K562 (cell line): ENCODE measurements around the gene SPINK2. TPM values are rescaled to one million over a fixed set of nuclear protein-coding genes. Genes with fewer than 3 reads are reported as not detected.

Source experiments
- DACH1 ChIP-seq: fragments of 450-650 bp; IDR thresholded peaks from 2 replicates; pipeline ENCODE4 v1.6.1; 2018; ENCODE audit not compliant: partially characterized antibody
- ETV5 ChIP-seq: sonication (generic); formaldehyde crosslinking; IDR thresholded peaks from 2 replicates; pipeline ENCODE4 v1.4.0; 2020; ENCODE audit warnings: low read depth, mild to moderate bottlenecking, missing genetic modification reagents
- GTF2F1 ChIP-seq: IDR thresholded peaks from 2 replicates; pipeline ENCODE4 v1.6.1; 2011; ENCODE audit warnings: low read depth, low read length, improper control_type of control experiment
- KAT7 ChIP-seq: sonication (generic); formaldehyde crosslinking; IDR thresholded peaks from 2 replicates; pipeline ENCODE4 v1.8.0; 2022; ENCODE audit warnings: missing genetic modification reagents, mild to moderate bottlenecking, borderline replicate concordance
- KAT8 ChIP-seq: fragments of 450-650 bp; IDR thresholded peaks from 2 replicates; pipeline ENCODE4 v1.6.1; 2016; ENCODE audit warnings: low read depth, mild to moderate bottlenecking
- KLF13 ChIP-seq: fragments of 450-650 bp; IDR thresholded peaks from 2 replicates; pipeline ENCODE4 v1.6.1; 2016; ENCODE audit warnings: missing genetic modification characterization, low read depth, mild to moderate bottlenecking, missing compliant biosample characterization, moderate library complexity, borderline replicate concordance
- LEF1 ChIP-seq: fragments of 450-650 bp; IDR thresholded peaks from 2 replicates; pipeline ENCODE4 v1.6.1; 2016; ENCODE audit warnings: mild to moderate bottlenecking
- MAZ ChIP-seq, 2 experiments: fragments of 450-650 bp in 1 of 2; sonication (generic) in 1 of 2; formaldehyde crosslinking; IDR thresholded peaks in 1 of 2; conservative IDR thresholded peaks in 1 of 2; 2 replicates each; pipeline versions ENCODE4 v1.4.0 to v1.5.0; 2020; ENCODE audit warnings: mild to moderate bottlenecking in 1 of 2, missing genetic modification reagents in 1 of 2
- MED1 ChIP-seq: sonication (generic); formaldehyde crosslinking; IDR thresholded peaks from 2 replicates; pipeline ENCODE4 v1.8.1; 2023; ENCODE audit warnings: missing genetic modification reagents, borderline replicate concordance
- NFE2 ChIP-seq: IDR thresholded peaks from 2 replicates; pipeline ENCODE4 v1.6.1; 2014; ENCODE audit warnings: antibody characterized with exemption, low read depth
- OTX1 ChIP-seq: fragments of 450-650 bp; formaldehyde crosslinking; IDR thresholded peaks from 2 replicates; pipeline ENCODE4 v1.4.0; 2022; ENCODE audit warnings: mild to moderate bottlenecking
- PHTF2 ChIP-seq: fragments of 250-450 bp; sonication (Bioruptor Pico); IDR thresholded peaks from 2 replicates; pipeline ENCODE4 v1.5.0; 2021; ENCODE audit warnings: mild to moderate bottlenecking
- SP1 ChIP-seq: sonication (generic); formaldehyde crosslinking; IDR thresholded peaks from 2 replicates; pipeline ENCODE4 v1.8.1; 2022; ENCODE audit warnings: mild to moderate bottlenecking, missing genetic modification reagents
- SP2 ChIP-seq: IDR thresholded peaks from 2 replicates; pipeline ENCODE4 v1.6.1; 2011; ENCODE audit warnings: mild to moderate bottlenecking, low read depth, low read length, moderate library complexity; ENCODE audit not compliant: poor library complexity, severe bottlenecking; ENCODE audit errors: extremely low read depth
- ZNF717 ChIP-seq: fragments of 250-450 bp; sonication (Bioruptor Pico); IDR thresholded peaks from 2 replicates; pipeline ENCODE4 v1.5.0; 2021
- ZNF76 ChIP-seq: fragments of 250-450 bp; sonication (Bioruptor Pico); IDR thresholded peaks from 2 replicates; pipeline ENCODE4 v1.4.0; 2020; ENCODE audit warnings: mild to moderate bottlenecking, moderate library complexity, borderline replicate concordance
- polyA plus RNA-seq, 8 experiments: library from polyadenylated mRNA; depleted of rRNA in 4 of 8; stranded (reverse) in 5 of 8; unstranded in 3 of 8; fragments of >200 nt; fragmentation: Nextera tagmentation in 2 of 8; fragmentation: Illumina TruSeq in 1 of 8; extraction: Ambion mirVana in 2 of 8; extraction: Trizol in 1 of 8; gene quantifications; 2 replicates each; pipeline versions ENCODE4 v1.2.1 to v1.2.3, GENCODE V29; 2011 to 2014; ENCODE audit warnings: inconsistent platforms in 1 of 8, missing spikeins in 1 of 8
- total RNA-seq, 7 experiments: library from RNA; depleted of rRNA in 6 of 7; stranded (reverse); fragments of >200 nt in 6 of 7; fragmentation: Illumina TruSeq in 2 of 7; extraction: Trizol in 2 of 7; gene quantifications; 2 replicates each; pipeline versions ENCODE4 v1.2.1 to v1.2.3, GENCODE V29; 2011 to 2021; ENCODE audit warnings: low replicate concordance in 1 of 7
- TF ChIP-seq, protein P1 (sequence below), 2 experiments: IDR thresholded peaks; 2 replicates each; pipeline ENCODE4 v1.6.1; 2011; ENCODE audit warnings: borderline replicate concordance in 1 of 2, control low read depth in 1 of 2, low read depth in 1 of 2, low read length in 1 of 2, mild to moderate bottlenecking in 1 of 2, mixed read lengths in 1 of 2, moderate library complexity in 1 of 2; ENCODE audit not compliant: insufficient read depth in 1 of 2, insufficient read length in 1 of 2, poor library complexity in 1 of 2, severe bottlenecking in 1 of 2; ENCODE audit errors: extremely low read depth in 1 of 2
- TF ChIP-seq, protein P2 (sequence below): fragments of 450-650 bp; formaldehyde crosslinking; IDR thresholded peaks from 2 replicates; pipeline ENCODE4 v1.4.0; 2022; ENCODE audit warnings: missing genetic modification characterization
- TF ChIP-seq, protein P3 (sequence below): fragments of 250-450 bp; sonication (Bioruptor Pico); IDR thresholded peaks from 2 replicates; pipeline ENCODE4 v1.5.1; 2021; ENCODE audit warnings: mild to moderate bottlenecking
- TF ChIP-seq, protein P4 (sequence below), 3 experiments: IDR thresholded peaks in 2 of 3; conservative IDR thresholded peaks in 1 of 3; 2 replicates each; pipeline ENCODE4 v1.5.1; 2011 to 2012; ENCODE audit warnings: low read length in 3 of 3, mild to moderate bottlenecking in 3 of 3, control low read depth in 2 of 3, improper control_type of control experiment in 1 of 3, inconsistent platforms in 1 of 3, low read depth in 1 of 3, mixed read lengths in 1 of 3, moderate library complexity in 1 of 3; ENCODE audit not compliant: insufficient read depth in 2 of 3

Gene SPINK2
- total and polyA plus RNA-seq, 9 of the 15 experiments (the other 6 are each of a cell fraction or from before 2014, with no cell fraction given), result not detected

DNA sequence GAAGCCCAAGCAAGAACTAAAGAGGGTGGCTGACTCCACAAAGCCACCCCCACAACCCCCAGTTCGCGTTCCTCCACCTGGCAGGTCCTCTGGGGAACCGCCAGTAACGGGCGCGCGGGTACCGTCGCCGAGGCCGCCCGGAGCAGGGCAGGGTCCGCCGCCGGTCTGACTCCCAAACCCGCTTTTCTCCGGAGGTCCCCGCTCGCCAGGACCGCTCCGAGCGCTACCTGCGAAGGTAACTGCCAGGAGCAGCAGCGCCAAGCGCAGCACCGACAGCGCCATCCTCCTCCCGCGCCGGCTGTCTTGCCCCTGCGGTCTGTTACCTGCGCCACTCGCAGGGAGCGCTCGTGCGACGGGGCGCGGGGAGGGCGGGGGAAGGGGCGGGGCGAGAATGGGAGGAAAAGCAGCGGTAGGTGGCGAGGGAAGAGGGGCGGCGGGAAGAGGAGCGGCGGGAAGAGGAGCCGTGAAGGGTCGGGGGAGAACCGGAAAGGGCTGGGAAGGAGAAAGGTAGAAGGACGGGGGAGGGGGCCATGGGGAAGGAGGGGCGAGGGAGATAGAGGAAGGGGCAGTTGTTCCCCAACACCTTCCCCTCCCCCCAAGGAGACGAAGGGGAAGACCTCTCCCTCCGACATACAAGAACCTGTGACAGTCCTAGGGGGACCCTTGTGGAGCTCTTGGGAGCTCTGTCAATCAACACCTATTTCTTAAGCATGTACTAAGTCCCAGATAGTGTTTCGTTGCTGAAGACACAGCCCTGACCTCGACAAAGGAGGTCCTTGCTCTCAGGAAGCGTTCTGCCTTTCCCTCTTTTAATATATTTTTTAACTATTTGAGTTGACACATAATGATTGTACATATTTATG lies at the start of gene SPINK2 (continued):
- TF ChIP-seq KAT8 (no peak), ZNF717 (CRISPR knock-in tag) (no peak), MED1 (CRISPR knock-in tag) (no peak), NFE2 (no peak), KLF13 (no peak), DACH1 (no peak), ETV5 (CRISPR knock-in tag) (no peak), ZNF76 (CRISPR knock-in tag) (no peak), GTF2F1 (no peak), OTX1 (CRISPR knock-in tag) (no peak), SP1 (CRISPR knock-in tag) (no peak), LEF1 (no peak), MAZ (CRISPR knock-in tag; conservative IDR thresholded peaks at IDR 0.05 in 1 of 2, IDR thresholded peaks at IDR 0.05 in 1 of 2) (peak in 1 of 2 experiments; percentile 32; a peak in 1 of 4 replicates), SP2 (no peak), KAT7 (CRISPR knock-in tag) (no peak), PHTF2 (CRISPR knock-in tag) (no peak)
- TF ChIP-seq, protein P1, sequence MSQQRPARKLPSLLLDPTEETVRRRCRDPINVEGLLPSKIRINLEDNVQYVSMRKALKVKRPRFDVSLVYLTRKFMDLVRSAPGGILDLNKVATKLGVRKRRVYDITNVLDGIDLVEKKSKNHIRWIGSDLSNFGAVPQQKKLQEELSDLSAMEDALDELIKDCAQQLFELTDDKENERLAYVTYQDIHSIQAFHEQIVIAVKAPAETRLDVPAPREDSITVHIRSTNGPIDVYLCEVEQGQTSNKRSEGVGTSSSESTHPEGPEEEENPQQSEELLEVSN (IDR thresholded peaks at IDR 0.05; ENCODE audit: borderline replicate concordance in 1 of 2, extremely low read depth in 1 of 2, insufficient read depth in 1 of 2, insufficient read length in 1 of 2, low read depth in 1 of 2, low read length in 1 of 2, poor library complexity in 1 of 2, severe bottlenecking in 1 of 2), result peak in 1 of 2 experiments; percentile 20
- TF ChIP-seq, protein P2, sequence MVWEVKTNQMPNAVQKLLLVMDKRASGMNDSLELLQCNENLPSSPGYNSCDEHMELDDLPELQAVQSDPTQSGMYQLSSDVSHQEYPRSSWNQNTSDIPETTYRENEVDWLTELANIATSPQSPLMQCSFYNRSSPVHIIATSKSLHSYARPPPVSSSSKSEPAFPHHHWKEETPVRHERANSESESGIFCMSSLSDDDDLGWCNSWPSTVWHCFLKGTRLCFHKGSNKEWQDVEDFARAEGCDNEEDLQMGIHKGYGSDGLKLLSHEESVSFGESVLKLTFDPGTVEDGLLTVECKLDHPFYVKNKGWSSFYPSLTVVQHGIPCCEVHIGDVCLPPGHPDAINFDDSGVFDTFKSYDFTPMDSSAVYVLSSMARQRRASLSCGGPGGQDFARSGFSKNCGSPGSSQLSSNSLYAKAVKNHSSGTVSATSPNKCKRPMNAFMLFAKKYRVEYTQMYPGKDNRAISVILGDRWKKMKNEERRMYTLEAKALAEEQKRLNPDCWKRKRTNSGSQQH (CRISPR knock-in tag), result no peak
- TF ChIP-seq, protein P3, sequence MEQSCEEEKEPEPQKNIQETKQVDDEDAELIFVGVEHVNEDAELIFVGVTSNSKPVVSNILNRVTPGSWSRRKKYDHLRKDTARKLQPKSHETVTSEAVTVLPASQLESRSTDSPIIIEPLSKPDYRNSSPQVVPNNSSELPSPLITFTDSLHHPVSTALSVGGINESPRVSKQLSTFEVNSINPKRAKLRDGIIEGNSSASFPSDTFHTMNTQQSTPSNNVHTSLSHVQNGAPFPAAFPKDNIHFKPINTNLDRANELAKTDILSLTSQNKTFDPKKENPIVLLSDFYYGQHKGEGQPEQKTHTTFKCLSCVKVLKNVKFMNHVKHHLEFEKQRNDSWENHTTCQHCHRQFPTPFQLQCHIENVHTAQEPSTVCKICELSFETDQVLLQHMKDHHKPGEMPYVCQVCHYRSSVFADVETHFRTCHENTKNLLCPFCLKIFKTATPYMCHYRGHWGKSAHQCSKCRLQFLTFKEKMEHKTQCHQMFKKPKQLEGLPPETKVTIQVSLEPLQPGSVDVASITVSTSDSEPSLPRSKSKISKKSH (CRISPR knock-in tag), result no peak
- TF ChIP-seq, protein P4, sequence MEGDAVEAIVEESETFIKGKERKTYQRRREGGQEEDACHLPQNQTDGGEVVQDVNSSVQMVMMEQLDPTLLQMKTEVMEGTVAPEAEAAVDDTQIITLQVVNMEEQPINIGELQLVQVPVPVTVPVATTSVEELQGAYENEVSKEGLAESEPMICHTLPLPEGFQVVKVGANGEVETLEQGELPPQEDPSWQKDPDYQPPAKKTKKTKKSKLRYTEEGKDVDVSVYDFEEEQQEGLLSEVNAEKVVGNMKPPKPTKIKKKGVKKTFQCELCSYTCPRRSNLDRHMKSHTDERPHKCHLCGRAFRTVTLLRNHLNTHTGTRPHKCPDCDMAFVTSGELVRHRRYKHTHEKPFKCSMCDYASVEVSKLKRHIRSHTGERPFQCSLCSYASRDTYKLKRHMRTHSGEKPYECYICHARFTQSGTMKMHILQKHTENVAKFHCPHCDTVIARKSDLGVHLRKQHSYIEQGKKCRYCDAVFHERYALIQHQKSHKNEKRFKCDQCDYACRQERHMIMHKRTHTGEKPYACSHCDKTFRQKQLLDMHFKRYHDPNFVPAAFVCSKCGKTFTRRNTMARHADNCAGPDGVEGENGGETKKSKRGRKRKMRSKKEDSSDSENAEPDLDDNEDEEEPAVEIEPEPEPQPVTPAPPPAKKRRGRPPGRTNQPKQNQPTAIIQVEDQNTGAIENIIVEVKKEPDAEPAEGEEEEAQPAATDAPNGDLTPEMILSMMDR (IDR thresholded peaks at IDR 0.05 in 2 of 3, conservative IDR thresholded peaks at IDR 0.05 in 1 of 3; ENCODE audit: insufficient read depth in 2 of 3, low read depth in 1 of 3, low read length in 3 of 3), result peak in 2 of 3 experiments; percentile 3 to 45; a peak in 2 of 6 replicates
